ENCODE measurements around the gene CEP83. TPM values are rescaled to one million over a fixed set of nuclear protein-coding genes. Genes with fewer than 3 reads are reported as not detected.

The CEP83 gene
- total and polyA plus RNA-seq, 5 experiments from 2014 or later = 5.7 to 17.4 (median 6.6) TPM

DNA sequence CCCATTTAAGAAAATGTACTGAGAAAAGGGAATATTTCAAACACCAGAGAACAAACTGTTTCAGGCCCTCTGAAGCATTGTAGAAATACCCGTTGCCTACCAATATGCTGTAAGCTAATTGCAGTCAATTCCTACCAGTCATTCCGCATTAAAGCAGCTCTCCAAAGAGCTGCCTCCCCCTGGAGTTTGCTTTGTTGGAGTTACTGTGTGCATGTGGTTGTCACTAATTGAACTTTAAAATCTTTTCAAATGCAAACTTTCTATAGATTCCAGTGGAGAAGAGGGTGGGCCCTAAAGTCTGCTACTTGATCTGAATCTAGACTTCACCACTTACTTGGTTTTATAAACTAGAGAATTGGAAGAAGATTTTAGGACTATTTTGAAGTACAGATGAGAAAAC, 198.5 kb downstream of the CEP83 start:
- peak overlapping the region in 5 of 10 donors; percentile 20 to 99 (median 68) for H3K27ac Mint-ChIP-seq
- DNase-seq (no peak), ATAC-seq (no peak)
- H3K9me3 Mint-ChIP-seq = no peaks in the 10 kb centered on the region
- POLR2A ChIA-PET = no interaction called here
- H3K4me3 Mint-ChIP-seq = peak overlapping the region in 2 of 10 donors; percentile 99
- H3K27me3 Mint-ChIP-seq = no peaks in the 10 kb centered on the region
- H3K4me1 Mint-ChIP-seq = peaks cover 10 to 44% (median 34%) of the 10 kb centered on the region in 4 donors
- H3K36me3 Mint-ChIP-seq = peaks cover 0 to 22% (median 17%) of the 10 kb centered on the region in 3 donors

DNA sequence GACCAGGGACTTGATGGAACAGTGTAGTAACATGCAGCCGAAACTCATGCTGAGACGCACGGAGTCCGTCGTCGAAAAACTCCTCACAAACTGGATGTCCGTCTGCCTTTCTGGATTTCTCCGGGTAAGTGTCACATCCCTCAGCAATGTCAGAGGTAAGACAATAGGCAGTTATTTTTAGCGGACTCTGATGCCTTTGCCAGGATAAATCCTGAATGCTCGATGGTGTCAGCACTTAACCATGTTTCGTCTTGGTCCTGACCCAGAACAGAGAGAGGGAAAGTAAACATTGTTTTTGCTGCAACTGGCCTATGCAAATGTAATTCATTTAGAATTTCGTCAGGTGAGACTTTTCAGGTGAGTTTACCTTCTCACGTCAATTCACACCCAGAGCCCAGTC, 198.9 kb downstream of the CEP83 start:
- no peak for DNase-seq
- Mint-ChIP-seq H3K4me3 (peak overlapping the region in 1 of 10 donors; percentile 14), H3K36me3 (peaks cover 0 to 22% (median 16%) of the 10 kb centered on the region in 3 donors), H3K27ac (peak overlapping the region in 5 of 10 donors; percentile 40 to 99 (median 68)), H3K4me1 (peaks cover 9 to 40% (median 31%) of the 10 kb centered on the region in 4 donors), H3K9me3 (no peaks in the 10 kb centered on the region), H3K27me3 (no peaks in the 10 kb centered on the region)
- ATAC-seq = no peak
- POLR2A ChIA-PET = no interaction called here

DNA sequence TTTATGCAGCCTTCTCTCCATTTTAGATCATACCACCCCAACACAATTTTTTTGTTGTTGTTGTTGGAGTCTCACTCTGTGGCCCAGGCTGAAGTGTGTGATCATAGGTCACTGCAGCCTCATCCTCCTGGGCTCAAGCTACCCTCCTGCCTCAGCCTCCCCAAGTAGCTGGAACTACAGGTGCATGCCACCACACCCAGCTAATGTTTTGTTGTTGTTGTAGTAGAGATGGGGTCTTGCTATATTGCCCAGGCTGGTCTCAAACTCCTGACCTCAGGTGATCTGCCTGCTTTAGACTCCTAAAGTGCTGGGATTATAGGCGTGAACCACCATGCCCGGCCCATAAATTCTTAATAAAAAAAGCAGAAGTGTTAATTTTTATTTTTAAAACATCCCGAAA, 199.7 kb downstream of the CEP83 start:
- Mint-ChIP-seq H3K4me1 (peaks cover 9 to 37% (median 27%) of the 10 kb centered on the region in 4 donors), H3K36me3 (peaks cover 0 to 22% (median 16%) of the 10 kb centered on the region in 3 donors), H3K9me3 (no peaks in the 10 kb centered on the region), H3K27me3 (no peaks in the 10 kb centered on the region), H3K4me3 (no peak overlapping the region), H3K27ac (peak overlapping the region in 1 of 10 donors; percentile 24)
- POLR2A ChIA-PET = no interaction called here
- no peak for ATAC-seq
- no peak for DNase-seq

DNA sequence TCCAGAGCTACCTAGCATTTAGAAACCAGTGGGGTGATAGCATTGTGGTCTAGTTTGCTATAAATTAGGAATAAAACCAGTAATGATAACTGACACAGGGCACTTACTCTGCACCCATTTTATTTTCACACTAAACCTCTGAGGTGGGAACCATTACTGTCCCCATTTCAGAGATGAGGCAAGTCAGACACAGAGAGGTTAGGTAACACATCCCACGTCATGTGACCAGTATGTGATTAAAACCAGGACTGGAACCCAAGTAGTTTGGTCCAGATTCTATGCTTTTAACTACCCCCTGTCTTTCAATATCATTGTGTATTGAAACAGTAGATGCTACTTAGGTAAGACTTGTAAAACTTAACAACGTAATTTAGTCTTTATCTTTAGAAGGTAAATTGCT, 201.1 kb downstream of the CEP83 start:
- peaks cover 0 to 33% (median 19%) of the 10 kb centered on the region in 3 donors for H3K36me3 Mint-ChIP-seq
- POLR2A ChIA-PET = no interaction called here
- peaks cover 8 to 25% (median 19%) of the 10 kb centered on the region in 4 donors for H3K4me1 Mint-ChIP-seq
- no peak overlapping the region for H3K27ac Mint-ChIP-seq
- ATAC-seq (no peak), DNase-seq (no peak)
- no peak overlapping the region for H3K4me3 Mint-ChIP-seq
- no peaks in the 10 kb centered on the region for H3K27me3 Mint-ChIP-seq
- no peaks in the 10 kb centered on the region for H3K9me3 Mint-ChIP-seq

Other genes starting within 250 kb of the CEP83 start
- gene TMCC3, start 190.7 kb upstream of the CEP83 start, total RNA-seq = under 1 TPM; 0.18 to 0.71 TPM
- gene TMCC3, start 190.7 kb upstream of the CEP83 start, polyA plus RNA-seq = 1 to 10 TPM in 1 of 3 donors, not detected in 2; 5.7 TPM